H9 (cell line): ENCODE data around the gene CWC25. TPM values are rescaled to one million over a fixed set of nuclear protein-coding genes. Genes with fewer than 3 reads are reported as not detected.

ENCODE experiments used
- DNase-seq: peaks from one replicate; pipeline ENCODE4 v3.0.0-alpha.2; 2017
- H2AFZ ChIP-seq: one replicate; pipeline ENCODE4 v1.6.1; 2013; ENCODE audit warnings: mild to moderate bottlenecking, low read length, control low read depth, moderate library complexity
- H2AK5ac ChIP-seq: 2 replicates; pipeline ENCODE4 v1.6.1; 2013; ENCODE audit warnings: low read length, control low read depth, mixed read lengths; ENCODE audit not compliant: insufficient read length
- H2BK120ac ChIP-seq: one replicate; pipeline ENCODE4 v1.6.1; 2013; ENCODE audit warnings: low read depth, mild to moderate bottlenecking, low read length, control low read depth, inconsistent platforms; ENCODE audit not compliant: poor library complexity, severe bottlenecking
- H2BK12ac ChIP-seq: 2 replicates; pipeline ENCODE4 v1.6.1; 2013; ENCODE audit warnings: low read length, control low read depth, mixed read lengths, low read depth; ENCODE audit not compliant: insufficient read length
- H2BK15ac ChIP-seq: 2 replicates; pipeline ENCODE4 v1.6.1; 2013; ENCODE audit warnings: low read depth, low read length, control low read depth
- H2BK20ac ChIP-seq: one replicate; pipeline ENCODE4 v1.6.1; 2013; ENCODE audit warnings: low read depth, mild to moderate bottlenecking, low read length, control low read depth, inconsistent platforms; ENCODE audit not compliant: poor library complexity, severe bottlenecking
- H2BK5ac ChIP-seq: 2 replicates; pipeline ENCODE4 v1.6.1; 2013; ENCODE audit warnings: low read length, control low read depth, mixed read lengths; ENCODE audit not compliant: insufficient read length
- H3K14ac ChIP-seq: 2 replicates; pipeline ENCODE4 v1.6.1; 2013; ENCODE audit warnings: low read length, control low read depth; ENCODE audit not compliant: insufficient read depth
- H3K18ac ChIP-seq: 2 replicates; pipeline ENCODE4 v1.6.1; 2013; ENCODE audit warnings: low read depth, mild to moderate bottlenecking, mixed read lengths, low read length, control low read depth; ENCODE audit not compliant: insufficient read length
- H3K23ac ChIP-seq: 2 replicates; pipeline ENCODE4 v1.6.1; 2013; ENCODE audit warnings: low read length, control low read depth, mixed read lengths, low read depth; ENCODE audit not compliant: insufficient read length
- H3K23me2 ChIP-seq: 2 replicates; pipeline ENCODE4 v1.6.1; 2013; ENCODE audit warnings: low read depth, mild to moderate bottlenecking, mixed read lengths, low read length, control low read depth; ENCODE audit not compliant: insufficient read length, poor library complexity, severe bottlenecking
- H3K27ac ChIP-seq: 2 replicates; pipeline ENCODE4 v1.5.1; 2013; ENCODE audit warnings: low read length, control low read depth, mixed read lengths, low read depth; ENCODE audit not compliant: insufficient read length
- H3K27me3 ChIP-seq: 2 replicates; pipeline ENCODE4 v1.6.1; 2013; ENCODE audit warnings: low read length, control low read depth, inconsistent platforms; ENCODE audit not compliant: insufficient read depth
- H3K4ac ChIP-seq: 2 replicates; pipeline ENCODE4 v1.6.1; 2013; ENCODE audit warnings: low read depth, mild to moderate bottlenecking, control low read depth, inconsistent platforms, low read length, moderate library complexity
- H3K4me1 ChIP-seq: 2 replicates; pipeline ENCODE4 v1.6.1; 2013; ENCODE audit warnings: low read length, control low read depth, inconsistent platforms; ENCODE audit not compliant: insufficient read depth
- H3K4me2 ChIP-seq: 2 replicates; pipeline ENCODE4 v1.6.1; 2013; ENCODE audit warnings: low read length, control low read depth, mixed read lengths; ENCODE audit not compliant: insufficient read length, insufficient read depth
- H3K56ac ChIP-seq: 2 replicates; pipeline ENCODE4 v1.6.1; 2013; ENCODE audit warnings: low read depth, mild to moderate bottlenecking, mixed read lengths, low read length, control low read depth; ENCODE audit not compliant: insufficient read length
- H3K79me1 ChIP-seq: 2 replicates; pipeline ENCODE4 v1.6.1; 2013; ENCODE audit warnings: low read depth, mild to moderate bottlenecking, moderate library complexity, low read length, control low read depth, inconsistent platforms; ENCODE audit not compliant: insufficient read depth, poor library complexity, severe bottlenecking
- H3K79me2 ChIP-seq: 2 replicates; pipeline ENCODE4 v1.6.1; 2013; ENCODE audit warnings: low read length, control low read depth, inconsistent platforms; ENCODE audit not compliant: insufficient read depth
- H3K9ac ChIP-seq: 2 replicates; pipeline ENCODE4 v1.6.1; 2013; ENCODE audit warnings: low read length, control low read depth, mixed read lengths; ENCODE audit not compliant: insufficient read length; ENCODE audit errors: extremely low read depth
- H3K9me3 ChIP-seq: one replicate; pipeline ENCODE4 v1.6.1; 2013; ENCODE audit warnings: low read depth, low read length, inconsistent platforms; ENCODE audit not compliant: control insufficient read depth
- H3T11ph ChIP-seq: one replicate; pipeline ENCODE4 v1.6.1; 2013; ENCODE audit warnings: mild to moderate bottlenecking, low read length, control low read depth, inconsistent platforms
- H4K20me1 ChIP-seq: one replicate; pipeline ENCODE4 v1.6.1; 2013; ENCODE audit not compliant: control insufficient read depth, insufficient read length, insufficient read depth
- H4K5ac ChIP-seq: 2 replicates; pipeline ENCODE4 v1.6.1; 2013; ENCODE audit warnings: low read depth, mild to moderate bottlenecking, mixed read lengths, low read length, control low read depth; ENCODE audit not compliant: insufficient read length
- H4K8ac ChIP-seq: replicated peaks from 2 replicates; pipeline ENCODE4 v1.6.1; 2013; ENCODE audit warnings: low read length, control low read depth, mixed read lengths, low read depth; ENCODE audit not compliant: insufficient read length
- H4K91ac ChIP-seq: 2 replicates; pipeline ENCODE4 v1.6.1; 2013; ENCODE audit warnings: low read depth, mild to moderate bottlenecking, moderate library complexity, mixed read lengths, low read length, control low read depth; ENCODE audit not compliant: insufficient read length
- H3K27ac Mint-ChIP-seq, 3 experiments: 2 replicates in 2 of 3; 3 replicates in 1 of 3; pipeline ENCODE4 v1.8.0; 2020 to 2021; ENCODE audit warnings: mixed read lengths in 3 of 3, mild to moderate bottlenecking in 1 of 3, moderate library complexity in 1 of 3
- H3K27me3 Mint-ChIP-seq: 2 replicates; pipeline ENCODE4 v1.8.0; 2021; ENCODE audit warnings: low read depth, mild to moderate bottlenecking, moderate library complexity, mixed read lengths
- H3K36me3 Mint-ChIP-seq, 3 experiments: 2 replicates in 2 of 3; 3 replicates in 1 of 3; pipeline ENCODE4 v1.8.0; 2020 to 2021; ENCODE audit warnings: low read depth in 3 of 3, mixed read lengths in 3 of 3; ENCODE audit not compliant: insufficient read depth in 1 of 3
- H3K4me1 Mint-ChIP-seq, 2 experiments: 2 replicates each; pipeline ENCODE4 v1.8.0; 2020; ENCODE audit warnings: mixed read lengths in 2 of 2
- H3K4me3 Mint-ChIP-seq, 2 experiments: 2 replicates in 1 of 2; 3 replicates in 1 of 2; pipeline ENCODE4 v1.8.0; 2020 to 2021; ENCODE audit warnings: mild to moderate bottlenecking in 2 of 2, mixed read lengths in 2 of 2, moderate library complexity in 1 of 2
- H3K9me3 Mint-ChIP-seq, 2 experiments: 2 replicates in 1 of 2; 3 replicates in 1 of 2; pipeline ENCODE4 v1.8.0; 2020; ENCODE audit warnings: mild to moderate bottlenecking in 2 of 2, mixed read lengths in 2 of 2, moderate library complexity in 1 of 2
- WGBS: extraction: QIAGEN DNeasy Blood & Tissue Kit; methylation state at CpG from one replicate; pipeline ENCODE4 v1.1.7; 2013; ENCODE audit warnings: missing lambda C conversion rate, low lambda C conversion rate, mixed read lengths; ENCODE audit not compliant: insufficient read length; ENCODE audit errors: extremely low coverage; 5-methylcytosine and 5-hydroxymethylcytosine counted together
- total RNA-seq: library from RNA; stranded (reverse); gene quantifications from 2 replicates; pipeline ENCODE4 v1.2.1, GENCODE V29; 2021
- TF ChIP-seq, protein P1 (sequence below): fragments of 200-600 bp; sonication (generic); conservative IDR thresholded peaks from 3 replicates; pipeline ENCODE4 v1.8.0; 2021; ENCODE audit warnings: antibody characterized with exemption, mild to moderate bottlenecking

The CWC25 gene
- total RNA-seq, 1 experiment from 2014 or later = 15.9 TPM

DNA sequence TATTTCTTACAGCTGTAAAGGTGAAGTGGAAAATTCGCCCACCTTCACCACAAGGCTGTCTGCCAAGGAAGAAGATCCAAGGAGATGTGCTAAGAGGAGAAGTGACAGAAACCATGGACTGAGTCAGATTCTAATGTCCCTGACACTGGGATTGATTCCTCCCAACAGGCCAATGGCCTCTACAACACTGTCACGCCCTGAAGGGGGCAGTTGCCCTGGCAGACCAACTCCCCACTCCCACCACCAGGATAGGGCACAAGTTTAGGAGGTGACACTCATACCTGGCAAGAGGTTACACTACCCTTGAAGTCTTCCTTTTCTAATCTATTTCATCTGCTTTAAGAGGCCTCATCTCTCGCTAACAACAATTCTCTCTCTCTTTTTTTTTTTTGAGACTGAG is 41.9 kb downstream of the CWC25 start:
- Histone ChIP-seq H3T11ph (no peak overlapping the region), H2BK120ac (no peak overlapping the region), H3K4ac (no peak overlapping the region), H3K18ac (no peak overlapping the region), H3K4me1 (no peaks in the 10 kb centered on the region), H3K27me3 (no peaks in the 10 kb centered on the region), H4K91ac (no peak overlapping the region), H2BK20ac (no peak overlapping the region), H2AK5ac (no peak overlapping the region), H3K9ac (no peak overlapping the region), H4K8ac (no peak overlapping the region), H4K5ac (no peak overlapping the region), H3K79me2 (no peaks in the 10 kb centered on the region), H3K27ac (no peak overlapping the region), H2BK15ac (no peak overlapping the region), H4K20me1 (no peaks in the 10 kb centered on the region), H2AFZ (no peak overlapping the region), H3K23ac (no peak overlapping the region), H3K56ac (no peak overlapping the region), H2BK5ac (no peak overlapping the region), H3K14ac (no peak overlapping the region), H3K4me2 (no peak overlapping the region), H2BK12ac (no peak overlapping the region), H3K79me1 (no peaks in the 10 kb centered on the region), H3K23me2 (no peaks in the 10 kb centered on the region), H3K9me3 (no peaks in the 10 kb centered on the region)
- WGBS = no CpG with 5 or more reads among the region's 3 CpGs
- Mint-ChIP-seq H3K36me3 (peaks cover 31 to 85% (median 63%) of the 10 kb centered on the region in 3 experiments), H3K4me1 (no peaks in the 10 kb centered on the region), H3K27ac (no peak overlapping the region), H3K4me3 (no peak overlapping the region), H3K9me3 (no peaks in the 10 kb centered on the region), H3K27me3 (no peaks in the 10 kb centered on the region)
- TF ChIP-seq, protein P1, sequence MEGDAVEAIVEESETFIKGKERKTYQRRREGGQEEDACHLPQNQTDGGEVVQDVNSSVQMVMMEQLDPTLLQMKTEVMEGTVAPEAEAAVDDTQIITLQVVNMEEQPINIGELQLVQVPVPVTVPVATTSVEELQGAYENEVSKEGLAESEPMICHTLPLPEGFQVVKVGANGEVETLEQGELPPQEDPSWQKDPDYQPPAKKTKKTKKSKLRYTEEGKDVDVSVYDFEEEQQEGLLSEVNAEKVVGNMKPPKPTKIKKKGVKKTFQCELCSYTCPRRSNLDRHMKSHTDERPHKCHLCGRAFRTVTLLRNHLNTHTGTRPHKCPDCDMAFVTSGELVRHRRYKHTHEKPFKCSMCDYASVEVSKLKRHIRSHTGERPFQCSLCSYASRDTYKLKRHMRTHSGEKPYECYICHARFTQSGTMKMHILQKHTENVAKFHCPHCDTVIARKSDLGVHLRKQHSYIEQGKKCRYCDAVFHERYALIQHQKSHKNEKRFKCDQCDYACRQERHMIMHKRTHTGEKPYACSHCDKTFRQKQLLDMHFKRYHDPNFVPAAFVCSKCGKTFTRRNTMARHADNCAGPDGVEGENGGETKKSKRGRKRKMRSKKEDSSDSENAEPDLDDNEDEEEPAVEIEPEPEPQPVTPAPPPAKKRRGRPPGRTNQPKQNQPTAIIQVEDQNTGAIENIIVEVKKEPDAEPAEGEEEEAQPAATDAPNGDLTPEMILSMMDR = peak; percentile 28; the same call in 2 of the 3 replicates
- DNase-seq = no peak
